ENCODE results near the gene RPL37A. TPM values are rescaled to one million over a fixed set of nuclear protein-coding genes. Genes with fewer than 3 reads are reported as not detected.
"Not testable (repeated sequence)": the region's sequence is repeated elsewhere in the genome, so short reads cannot be mapped to it uniquely, and the experiment has no call there.

The RPL37A gene
- total and polyA plus RNA-seq, 3 experiments from 2014 or later: 3,268 to 3,698 (median 3,637) TPM

DNA sequence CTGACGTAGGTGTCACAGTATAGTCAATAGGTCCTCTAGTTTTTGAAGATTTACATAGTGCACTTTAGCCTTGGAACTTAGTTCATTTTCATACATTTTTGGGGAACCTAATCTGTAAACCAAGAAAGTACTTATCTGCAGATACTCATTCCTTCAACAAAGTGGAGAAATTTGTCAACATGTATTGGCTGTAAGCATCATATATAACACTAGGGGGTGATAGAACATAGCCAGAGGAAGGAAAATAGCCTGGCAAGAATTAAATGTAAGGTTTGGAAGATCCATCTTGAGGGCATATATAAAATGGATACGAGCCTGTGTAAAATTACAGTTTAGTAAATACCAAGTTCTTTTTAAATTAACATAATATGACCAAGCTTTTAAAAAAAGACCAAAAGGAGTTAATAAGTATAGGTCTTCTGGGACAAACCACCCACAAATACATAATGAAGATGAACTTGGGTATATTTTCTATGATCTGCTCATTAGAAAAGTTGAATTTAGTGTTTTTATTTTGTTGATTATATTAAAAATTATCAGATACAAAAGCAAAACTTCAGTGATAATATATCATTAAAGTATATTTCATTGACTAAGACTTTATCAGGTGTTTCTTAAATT, 18.2 kb downstream of the RPL37A start:
- Histone ChIP-seq H3K4me3 (ENCODE audit: low read length) (no peak overlapping the region), H3K27ac (ENCODE audit: low read depth, low read length) (no peak overlapping the region), H3K36me3 (ENCODE audit: insufficient read depth, low read length) (no peaks in the 10 kb centered on the region), H3K4me1 (ENCODE audit: insufficient read depth, low read length) (no peaks in the 10 kb centered on the region), H3K9me3 (ENCODE audit: low read length) (no peaks in the 10 kb centered on the region), H3K27me3 (ENCODE audit: insufficient read depth, low read length, poor library complexity, severe bottlenecking) (no peaks in the 10 kb centered on the region)
- Mint-ChIP-seq H3K36me3 (no peaks in the 10 kb centered on the region), H3K4me1 (no peaks in the 10 kb centered on the region), H3K9me3 (no peaks in the 10 kb centered on the region), H3K27me3 (no peaks in the 10 kb centered on the region), H3K27ac (no peak overlapping the region), H3K4me3 (no peak overlapping the region)
- POLR2A ChIA-PET: no interaction called here
- DNase-seq: no peak
- CTCF ChIA-PET: interaction anchor here (0.6 to 1.1 kb wide), 2 partner anchors 149 kb away, joined by 3 read pairs; no protein-coding TSS in a partner anchor

DNA sequence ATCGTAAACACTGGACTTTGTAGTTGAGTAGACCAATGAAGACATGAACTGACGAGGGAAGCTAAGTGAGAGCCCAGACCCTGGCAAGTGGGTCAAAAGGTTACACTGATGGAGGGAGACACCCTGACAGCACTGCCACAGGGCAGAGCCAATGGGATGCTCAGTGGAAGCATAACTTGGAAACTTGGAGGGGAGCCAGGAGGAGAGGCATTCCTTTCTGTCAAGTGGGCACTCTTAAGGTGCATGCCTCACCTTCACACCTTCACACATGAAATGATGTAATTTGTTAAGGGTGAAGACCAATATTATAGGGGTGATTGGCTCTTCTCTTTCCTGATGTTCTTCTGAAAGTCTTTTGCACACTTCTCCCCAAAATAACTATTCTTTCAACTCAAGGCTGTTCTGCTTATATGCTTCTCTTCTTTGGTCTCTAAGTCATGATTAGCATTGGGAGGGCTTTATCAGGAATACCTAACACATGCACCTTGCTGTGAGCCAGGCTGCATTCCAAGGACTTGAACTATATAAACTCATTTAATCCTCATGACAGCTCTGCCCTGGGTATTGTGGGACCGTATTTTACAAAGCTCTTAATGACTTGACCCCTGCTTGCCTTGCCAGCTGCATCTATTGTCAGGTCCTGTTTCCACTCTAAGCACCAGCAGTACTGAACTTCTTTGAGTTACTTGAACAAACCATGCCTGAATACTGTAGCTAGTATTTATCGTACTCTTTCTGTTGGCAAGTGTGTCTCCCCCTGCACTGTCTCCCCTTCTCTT, 19.0 kb downstream of the RPL37A start:
- H3K36me3 ChIP-seq (ENCODE audit: insufficient read depth, low read length): no peaks in the 10 kb centered on the region
- H3K27me3 Mint-ChIP-seq: no peaks in the 10 kb centered on the region
- H3K9me3 Mint-ChIP-seq: no peaks in the 10 kb centered on the region
- ChIA-PET CTCF (interaction anchor here (0.6 to 1.3 kb wide), 3 partner anchors 19 to 149 kb away, joined by 3 to 4 read pairs (median 3); no protein-coding TSS in a partner anchor), POLR2A (no interaction called here)
- H3K36me3 Mint-ChIP-seq: no peaks in the 10 kb centered on the region
- no peak for DNase-seq
- H3K27ac ChIP-seq (ENCODE audit: low read depth, low read length): no peak overlapping the region
- no peak overlapping the region for H3K4me3 ChIP-seq (ENCODE audit: low read length)
- no peaks in the 10 kb centered on the region for H3K9me3 ChIP-seq (ENCODE audit: low read length)
- H3K4me3 Mint-ChIP-seq: no peak overlapping the region
- H3K27ac Mint-ChIP-seq: peak overlapping the region in 1 of 8 donors; percentile 43
- no peaks in the 10 kb centered on the region for H3K27me3 ChIP-seq (ENCODE audit: insufficient read depth, low read length, poor library complexity, severe bottlenecking)
- H3K4me1 ChIP-seq (ENCODE audit: insufficient read depth, low read length): no peaks in the 10 kb centered on the region
- H3K4me1 Mint-ChIP-seq: no peaks in the 10 kb centered on the region

DNA sequence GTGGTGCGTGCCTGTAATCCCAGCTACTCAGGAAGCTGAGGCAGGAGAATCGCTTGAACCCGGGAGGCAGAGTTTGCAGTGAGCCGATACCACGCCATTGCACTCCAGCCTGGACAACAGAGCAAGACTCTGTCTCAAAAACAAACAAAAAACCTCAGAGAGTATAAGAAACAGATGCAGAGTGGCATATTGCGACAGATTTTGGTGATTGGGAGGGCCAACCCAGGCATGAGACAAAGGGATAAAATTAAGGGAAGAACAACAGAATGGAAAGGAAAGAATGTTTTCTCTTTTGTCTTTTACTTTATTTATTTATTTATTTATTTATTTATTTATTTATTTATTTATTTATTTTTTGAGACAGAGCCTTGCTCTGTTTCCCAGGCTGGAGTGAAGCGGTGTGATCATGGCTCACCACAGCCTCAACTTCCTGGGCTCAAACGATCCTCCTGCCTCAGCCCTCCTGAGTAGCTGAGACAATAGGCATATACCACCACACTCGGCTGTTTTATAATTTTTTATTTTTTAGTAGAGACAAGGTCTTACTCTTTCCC, 20.0 kb downstream of the RPL37A start:
- H3K27me3 ChIP-seq (ENCODE audit: insufficient read depth, low read length, poor library complexity, severe bottlenecking); H3K27me3 Mint-ChIP-seq; H3K36me3 Mint-ChIP-seq; H3K4me1 ChIP-seq (ENCODE audit: insufficient read depth, low read length); H3K9me3 ChIP-seq (ENCODE audit: low read length); DNase-seq; H3K4me1 Mint-ChIP-seq; H3K36me3 ChIP-seq (ENCODE audit: insufficient read depth, low read length); H3K4me3 Mint-ChIP-seq; H3K9me3 Mint-ChIP-seq; H3K4me3 ChIP-seq (ENCODE audit: low read length); POLR2A ChIA-PET; H3K27ac Mint-ChIP-seq; H3K27ac ChIP-seq (ENCODE audit: low read depth, low read length): not testable (repeated sequence)
- CTCF ChIA-PET: interaction anchor here (1.0 to 2.4 kb wide), 5 partner anchors 18 to 151 kb away, joined by 3 to 15 read pairs (median 4); no protein-coding TSS in a partner anchor

DNA sequence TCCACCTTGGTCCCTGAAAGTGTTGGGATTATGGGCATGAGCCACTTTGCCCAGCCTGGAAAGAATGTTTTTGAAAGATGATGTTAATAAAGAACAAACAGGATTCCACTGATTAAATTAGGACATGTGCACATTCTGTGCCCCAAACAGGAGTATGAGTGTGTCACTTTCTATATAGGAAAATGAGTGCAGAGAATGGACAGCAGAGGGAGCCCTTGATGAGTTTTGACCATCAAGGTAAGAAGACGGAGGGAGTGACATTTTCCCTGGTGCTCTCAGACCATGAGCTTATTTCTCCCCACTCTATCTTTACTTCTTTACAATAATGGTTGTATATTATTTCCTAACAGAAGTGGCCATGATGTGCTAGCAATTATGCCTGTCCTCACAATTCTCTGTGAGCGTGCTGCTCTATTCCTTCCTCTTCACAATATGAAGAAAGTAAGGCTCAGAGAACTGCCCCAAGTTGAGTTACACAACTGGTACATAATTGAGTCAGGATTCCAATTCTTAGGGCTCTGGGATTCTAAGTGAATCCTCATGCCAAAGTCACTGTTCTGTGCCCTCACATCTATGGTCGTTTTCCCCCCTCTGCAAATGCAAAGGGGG, 20.6 kb downstream of the RPL37A start:
- H3K4me3 ChIP-seq (ENCODE audit: low read length): no peak overlapping the region
- peak in 4 of 5 donors; percentile 10 to 47 (median 31) for DNase-seq
- H3K4me3 Mint-ChIP-seq: no peak overlapping the region
- H3K27me3 Mint-ChIP-seq: no peaks in the 10 kb centered on the region
- no peaks in the 10 kb centered on the region for H3K27me3 ChIP-seq (ENCODE audit: insufficient read depth, low read length, poor library complexity, severe bottlenecking)
- H3K27ac Mint-ChIP-seq: no peak overlapping the region
- ChIA-PET POLR2A (no interaction called here), CTCF (interaction anchor here (0.8 to 2.4 kb wide), 5 partner anchors 9 to 150 kb away, joined by 3 to 15 read pairs (median 4); no protein-coding TSS in a partner anchor)
- H3K36me3 Mint-ChIP-seq: no peaks in the 10 kb centered on the region
- H3K4me1 ChIP-seq (ENCODE audit: insufficient read depth, low read length): no peaks in the 10 kb centered on the region
- H3K27ac ChIP-seq (ENCODE audit: low read depth, low read length): no peak overlapping the region
- no peaks in the 10 kb centered on the region for H3K4me1 Mint-ChIP-seq
- H3K36me3 ChIP-seq (ENCODE audit: insufficient read depth, low read length): no peaks in the 10 kb centered on the region
- H3K9me3 Mint-ChIP-seq: no peaks in the 10 kb centered on the region
- H3K9me3 ChIP-seq (ENCODE audit: low read length): no peaks in the 10 kb centered on the region

DNA sequence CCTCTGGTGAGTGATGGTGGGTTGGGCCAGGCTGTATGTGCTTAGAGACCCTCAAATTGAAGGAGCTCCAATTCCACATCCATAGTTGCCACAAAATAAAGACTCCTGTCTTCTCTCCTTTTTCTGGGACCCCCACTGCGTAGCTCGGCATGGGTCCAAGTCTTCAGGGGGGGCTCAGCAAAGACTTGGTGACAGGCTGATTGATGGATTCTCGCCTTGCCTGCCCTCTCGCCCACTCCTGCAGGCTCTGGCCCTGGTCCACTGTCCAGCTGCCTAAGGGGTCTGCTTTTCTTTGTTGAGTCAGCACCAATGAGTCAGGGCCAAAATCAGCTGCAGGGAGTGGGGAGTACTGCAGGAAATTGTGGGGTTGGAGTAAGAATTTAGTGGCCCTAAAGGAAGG, 21.5 kb downstream of the RPL37A start:
- Mint-ChIP-seq H3K36me3 (no peaks in the 10 kb centered on the region), H3K4me3 (no peak overlapping the region), H3K27ac (no peak overlapping the region), H3K27me3 (no peaks in the 10 kb centered on the region), H3K9me3 (peaks cover 0 to 2% (median 0%) of the 10 kb centered on the region in 5 donors), H3K4me1 (no peaks in the 10 kb centered on the region)
- Histone ChIP-seq H3K4me1 (ENCODE audit: insufficient read depth, low read length) (no peaks in the 10 kb centered on the region), H3K36me3 (ENCODE audit: insufficient read depth, low read length) (no peaks in the 10 kb centered on the region), H3K27me3 (ENCODE audit: insufficient read depth, low read length, poor library complexity, severe bottlenecking) (no peaks in the 10 kb centered on the region), H3K4me3 (ENCODE audit: low read length) (no peak overlapping the region), H3K9me3 (ENCODE audit: low read length) (no peaks in the 10 kb centered on the region), H3K27ac (ENCODE audit: low read depth, low read length) (no peak overlapping the region)
- no peak for DNase-seq
- CTCF ChIA-PET: interaction anchor here (1.1 to 2.4 kb wide), 3 partner anchors 10 to 147 kb away, joined by 4 to 15 read pairs (median 7); no protein-coding TSS in a partner anchor
- POLR2A ChIA-PET: no interaction called here

DNA sequence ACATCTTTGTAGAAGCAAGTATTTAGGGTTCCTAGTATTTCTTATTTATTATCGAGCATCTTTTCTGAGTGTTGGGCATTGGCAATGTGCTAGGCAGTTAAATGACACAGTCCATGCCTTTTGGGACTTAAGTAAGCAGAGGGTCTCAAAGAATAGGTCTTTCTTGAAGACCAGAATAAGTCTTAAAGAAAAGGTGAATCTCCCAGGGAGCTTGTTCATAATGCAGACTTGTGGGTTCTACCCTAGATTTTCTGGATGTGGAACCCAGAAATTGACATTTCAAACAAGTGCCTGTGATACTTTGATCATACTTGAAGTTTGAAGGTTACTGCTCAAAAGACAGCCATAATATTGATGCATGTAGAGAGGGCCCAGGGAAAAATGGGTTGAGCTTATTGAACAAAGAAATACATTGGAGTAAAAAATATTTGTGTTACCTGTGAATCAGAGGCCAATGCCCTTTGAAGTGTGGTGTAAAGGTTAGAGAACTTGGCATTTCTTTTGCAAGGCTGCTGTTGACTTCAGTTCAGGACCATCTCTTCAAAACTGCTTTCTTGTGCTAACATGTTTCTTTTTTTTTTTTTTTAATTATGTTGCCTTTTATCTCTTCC, 24.4 kb downstream of the RPL37A start:
- DNase-seq: no peak
- no peaks in the 10 kb centered on the region for H3K27me3 Mint-ChIP-seq
- no peaks in the 10 kb centered on the region for H3K36me3 ChIP-seq (ENCODE audit: insufficient read depth, low read length)
- peaks cover 0 to 2% (median 0%) of the 10 kb centered on the region in 5 donors for H3K9me3 Mint-ChIP-seq
- H3K4me1 ChIP-seq (ENCODE audit: insufficient read depth, low read length): no peaks in the 10 kb centered on the region
- ChIA-PET CTCF (no interaction called here), POLR2A (no interaction called here)
- H3K27ac Mint-ChIP-seq: no peak overlapping the region
- H3K27ac ChIP-seq (ENCODE audit: low read depth, low read length): no peak overlapping the region
- H3K4me3 ChIP-seq (ENCODE audit: low read length): no peak overlapping the region
- H3K9me3 ChIP-seq (ENCODE audit: low read length): no peaks in the 10 kb centered on the region
- no peak overlapping the region for H3K4me3 Mint-ChIP-seq
- no peaks in the 10 kb centered on the region for H3K27me3 ChIP-seq (ENCODE audit: insufficient read depth, low read length, poor library complexity, severe bottlenecking)
- H3K4me1 Mint-ChIP-seq: no peaks in the 10 kb centered on the region
- no peaks in the 10 kb centered on the region for H3K36me3 Mint-ChIP-seq

DNA sequence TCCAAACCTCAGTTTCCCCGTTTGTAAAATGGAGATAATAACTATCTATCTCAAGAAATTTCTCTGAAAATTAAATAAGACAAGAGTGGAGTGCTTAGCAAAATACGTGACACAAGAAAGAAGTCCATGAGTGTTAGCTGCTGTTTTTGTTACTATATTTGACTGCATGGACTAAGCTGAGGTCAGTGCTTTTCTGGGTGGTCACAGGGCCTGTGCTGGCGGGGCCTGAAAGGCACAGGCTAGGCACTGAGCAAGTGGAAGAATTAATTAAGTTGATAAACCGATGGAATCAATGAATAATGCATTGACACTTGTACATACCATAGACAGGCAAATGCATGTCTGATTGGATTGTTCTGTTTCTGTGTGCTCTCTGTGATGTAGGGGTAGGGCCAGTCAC, 27.3 kb downstream of the RPL37A start:
- Mint-ChIP-seq H3K36me3 (no peaks in the 10 kb centered on the region), H3K4me1 (no peaks in the 10 kb centered on the region), H3K4me3 (no peak overlapping the region), H3K27ac (no peak overlapping the region), H3K9me3 (peaks cover 0 to 2% (median 0%) of the 10 kb centered on the region in 5 donors), H3K27me3 (no peaks in the 10 kb centered on the region)
- no peaks in the 10 kb centered on the region for H3K27me3 ChIP-seq (ENCODE audit: insufficient read depth, low read length, poor library complexity, severe bottlenecking)
- CTCF ChIA-PET: no interaction called here
- no peak overlapping the region for H3K4me3 ChIP-seq (ENCODE audit: low read length)
- H3K9me3 ChIP-seq (ENCODE audit: low read length): no peaks in the 10 kb centered on the region
- H3K27ac ChIP-seq (ENCODE audit: low read depth, low read length): no peak overlapping the region
- no peaks in the 10 kb centered on the region for H3K4me1 ChIP-seq (ENCODE audit: insufficient read depth, low read length)
- DNase-seq: no peak
- POLR2A ChIA-PET: no interaction called here
- no peaks in the 10 kb centered on the region for H3K36me3 ChIP-seq (ENCODE audit: insufficient read depth, low read length)
